HS-27A (cell line): ENCODE results near the gene VCL.

Experiments used
- DNase-seq: peaks from one replicate; pipeline ENCODE4 v3.0.0-alpha.2; 2012; ENCODE audit warnings: low read depth, missing footprints

The VCL gene

DNA sequence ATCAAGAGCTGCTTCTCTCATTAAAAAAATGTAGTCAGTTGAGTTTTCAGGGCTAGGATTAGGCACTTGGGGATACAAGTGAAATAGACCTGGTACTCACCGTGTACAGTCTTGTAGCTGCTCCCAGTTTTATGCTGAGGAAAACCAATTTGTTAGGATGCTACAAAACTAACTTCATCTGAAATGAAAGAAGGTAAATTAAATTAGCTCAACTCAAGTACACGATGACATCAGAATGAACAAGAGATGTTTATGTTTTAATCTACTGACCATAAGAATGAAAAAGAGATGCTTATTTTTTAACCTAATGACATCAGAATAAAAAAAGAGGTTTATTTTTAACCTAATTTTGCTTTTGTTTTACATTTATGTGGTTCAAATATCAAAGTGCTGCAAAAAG, 79.0 kb downstream of the VCL start:
- DNase-seq, result no peak

DNA sequence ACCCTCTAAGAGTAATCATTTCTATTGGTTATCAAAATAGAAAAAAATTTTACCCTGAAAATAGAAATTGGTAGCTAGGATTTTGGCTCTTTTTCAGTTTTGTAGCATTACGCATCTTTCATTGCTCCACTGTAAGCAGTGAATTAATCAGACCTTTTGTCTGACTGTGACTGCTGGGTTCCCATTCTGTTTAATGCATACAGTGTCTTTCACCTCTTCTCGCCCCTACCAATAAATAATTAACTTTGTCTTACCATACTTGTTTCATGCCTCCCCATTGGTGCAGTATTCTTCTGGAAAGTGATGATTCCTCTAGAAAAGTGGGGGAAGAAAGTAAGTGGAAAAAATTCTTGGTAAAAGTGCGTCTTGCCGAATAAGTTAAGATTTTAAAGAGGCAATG, 79.5 kb downstream of the VCL start:
- no peak for DNase-seq

DNA sequence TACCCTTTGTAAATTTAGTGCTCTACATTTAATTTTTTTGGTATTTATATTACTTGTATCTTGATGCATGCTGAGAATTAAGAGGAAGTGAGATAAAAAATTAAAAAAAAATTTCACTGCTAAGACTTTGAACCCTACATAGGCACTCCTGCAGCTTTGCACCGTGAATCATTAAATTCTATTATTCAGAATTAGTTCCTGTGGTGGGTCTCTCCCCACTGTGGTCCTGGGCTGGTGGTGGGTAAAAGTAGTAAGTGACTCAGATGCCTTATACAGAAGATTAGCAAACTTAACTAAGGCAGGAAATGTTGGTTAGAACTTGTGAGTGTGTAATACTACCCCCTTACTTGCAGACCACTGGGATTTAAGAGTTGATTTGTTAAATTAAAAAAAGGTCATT, 80.1 kb downstream of the VCL start:
- DNase-seq, result peak; percentile 39

DNA sequence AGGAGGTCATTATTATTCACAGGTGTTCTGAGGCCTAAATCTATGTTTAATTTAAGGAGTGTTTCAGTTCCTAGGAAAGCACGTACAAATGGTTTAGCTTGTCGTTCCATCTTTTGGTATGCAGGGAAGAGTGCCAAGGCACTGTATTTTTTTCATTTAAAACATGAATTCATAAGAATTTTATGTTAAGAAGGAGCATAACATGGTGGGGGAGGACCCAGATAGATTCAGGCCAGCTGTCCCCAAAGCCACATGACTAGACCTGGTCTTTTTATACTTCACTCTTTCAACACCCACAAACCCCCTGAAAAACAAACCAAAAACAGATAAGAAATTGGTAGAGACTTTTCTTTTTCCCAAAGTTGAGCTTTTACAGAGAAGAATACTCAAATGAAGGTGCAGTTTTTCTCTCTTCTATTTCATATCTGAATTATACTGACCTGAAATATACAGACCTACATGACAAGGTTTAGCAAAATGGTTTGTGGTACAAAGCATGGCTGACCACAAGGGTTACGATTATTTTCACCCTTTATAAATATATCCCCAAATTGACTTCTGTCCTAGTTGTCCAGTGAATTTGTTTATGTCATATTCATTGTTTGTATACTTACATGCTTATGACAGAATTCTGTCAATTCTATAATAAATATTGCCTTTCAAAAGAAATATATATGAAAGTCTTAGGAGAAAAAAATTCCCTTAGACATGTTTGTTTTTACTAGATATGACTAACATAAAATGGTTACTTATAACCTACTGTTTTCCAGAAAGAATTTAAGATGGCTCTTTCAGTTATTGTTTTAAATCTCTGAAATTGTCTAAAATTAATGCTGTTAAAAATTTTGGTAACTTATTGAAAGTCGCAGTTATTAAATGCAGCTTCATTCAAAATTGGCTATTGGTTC, 81.4 kb downstream of the VCL start:
- no peak for DNase-seq

DNA sequence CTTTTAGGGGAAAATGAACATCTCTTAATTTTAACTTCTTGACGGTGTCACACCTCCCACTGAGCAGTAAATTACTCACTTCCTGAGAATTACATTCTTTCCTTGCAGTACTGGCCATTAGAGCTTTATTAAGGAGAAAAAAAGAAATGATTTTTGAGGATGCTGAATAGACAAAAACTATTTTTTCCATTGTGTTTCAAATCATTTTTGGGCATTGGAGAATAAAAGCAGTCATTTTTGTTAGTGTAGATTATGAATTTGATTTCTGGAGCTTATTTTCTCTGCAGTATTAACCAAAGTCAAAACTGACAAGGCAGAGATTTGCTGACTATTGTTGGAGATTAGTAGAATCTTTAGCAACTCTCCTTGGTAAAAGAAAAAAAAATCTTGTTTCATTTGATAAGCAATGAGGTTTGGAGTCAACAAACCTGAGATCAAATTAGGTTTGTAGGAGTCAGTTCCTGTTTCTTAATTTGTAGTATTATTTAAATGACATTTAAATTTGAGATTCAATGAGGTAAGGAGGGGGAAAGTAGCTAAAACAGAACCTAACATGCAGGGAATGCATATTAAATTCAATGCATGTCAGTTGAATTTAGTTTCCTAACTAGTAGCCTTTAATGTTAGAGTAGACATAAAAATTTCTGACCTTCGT, 82.1 kb downstream of the VCL start:
- no peak for DNase-seq

DNA sequence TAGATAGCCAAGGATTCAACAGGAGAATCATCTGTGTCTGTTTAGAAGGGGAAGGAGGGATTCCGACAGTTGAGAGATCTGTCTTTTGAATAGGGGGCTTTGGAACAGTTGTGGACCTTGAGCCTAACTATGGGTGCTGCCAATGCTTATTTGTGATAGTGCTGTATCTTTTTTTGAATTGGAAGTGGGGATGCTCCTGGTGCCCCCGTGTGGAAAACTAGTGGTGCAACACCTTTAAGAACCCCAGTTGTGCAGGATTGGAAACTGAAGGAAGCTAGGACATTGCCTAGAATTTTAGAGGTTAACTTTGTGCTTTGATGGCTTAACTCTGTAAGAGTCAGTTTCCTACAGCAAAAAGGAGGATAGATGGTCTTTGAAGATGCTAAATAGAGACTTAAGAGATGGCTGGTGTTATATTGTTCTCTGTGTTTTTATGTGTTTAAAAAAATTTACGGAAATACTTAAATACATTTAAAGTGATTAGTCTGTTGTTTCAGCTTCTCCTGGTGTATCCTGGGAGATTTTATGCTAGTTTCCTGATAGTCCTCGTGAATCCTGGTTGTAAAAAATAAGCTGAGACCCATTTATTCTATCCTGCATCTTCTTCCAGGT, 83.4 kb downstream of the VCL start:
- DNase-seq, result no peak

DNA sequence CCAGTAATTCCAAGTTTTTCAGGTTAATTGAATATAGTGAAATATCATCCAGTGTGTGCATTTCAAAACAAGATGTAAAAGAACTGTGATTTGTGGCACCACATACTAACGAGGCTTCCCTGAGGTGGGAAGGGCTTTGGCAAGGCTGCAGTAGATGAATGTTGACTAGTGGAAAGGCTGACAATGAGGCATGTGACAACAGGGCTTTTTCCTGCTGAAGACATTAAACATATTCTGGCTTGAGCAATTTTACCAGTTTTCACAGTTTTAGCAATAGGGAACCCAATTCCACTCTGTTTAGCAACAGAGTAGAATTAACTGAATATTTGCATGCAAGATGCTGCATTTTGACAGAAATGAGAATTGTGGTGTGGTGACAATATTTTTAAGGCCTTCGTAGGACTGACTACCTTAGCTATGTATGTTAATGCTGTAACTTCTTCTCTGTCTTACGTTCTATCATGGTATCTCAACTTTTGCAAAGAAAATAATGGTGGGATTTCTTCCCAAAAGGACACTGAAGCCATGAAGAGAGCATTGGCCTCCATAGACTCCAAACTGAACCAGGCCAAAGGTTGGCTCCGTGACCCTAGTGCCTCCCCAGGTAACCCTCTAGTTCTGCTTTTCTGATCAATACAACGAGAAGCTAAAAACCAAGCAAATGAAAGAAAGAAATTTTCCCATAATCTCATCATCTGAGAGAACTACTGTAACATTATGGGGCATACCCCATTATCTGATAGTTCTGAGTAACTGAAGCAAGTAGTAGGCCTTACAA, 84.2 kb downstream of the VCL start:
- DNase-seq, result no peak

DNA sequence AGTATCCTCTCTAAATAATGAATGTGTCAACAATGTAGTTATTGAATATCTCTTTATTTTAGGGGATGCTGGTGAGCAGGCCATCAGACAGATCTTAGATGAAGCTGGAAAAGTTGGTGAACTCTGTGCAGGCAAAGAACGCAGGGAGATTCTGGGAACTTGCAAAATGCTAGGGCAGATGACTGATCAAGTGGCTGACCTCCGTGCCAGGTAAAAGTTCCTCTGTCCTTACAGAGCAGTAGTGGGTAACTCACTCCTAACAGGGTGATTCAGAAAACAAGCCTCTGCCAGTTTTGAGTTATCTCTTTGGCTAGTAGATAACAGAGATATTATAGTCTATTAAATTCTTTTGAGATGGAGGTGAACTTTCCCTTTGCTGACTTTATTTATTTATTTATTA, 85.4 kb downstream of the VCL start:
- no peak for DNase-seq

DNA sequence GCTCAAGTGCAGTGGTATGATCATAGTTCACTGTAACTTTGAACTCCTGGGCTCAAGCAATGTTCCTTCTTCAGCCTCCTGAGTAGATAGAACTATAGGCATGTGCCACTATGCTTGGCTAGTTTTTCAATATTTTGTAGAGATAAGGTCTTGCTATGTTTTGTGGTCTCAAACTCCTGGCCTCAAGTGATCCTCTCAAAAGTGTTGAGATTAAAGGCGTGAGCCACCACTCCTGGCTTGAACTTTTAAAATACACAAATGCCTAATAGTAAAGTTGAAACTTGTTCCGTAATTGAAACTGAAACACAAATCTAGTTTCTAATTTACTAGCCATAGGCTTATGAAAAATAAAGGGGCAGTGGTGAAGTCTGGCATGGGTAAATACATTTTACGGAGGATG, 87.0 kb downstream of the VCL start:
- no peak for DNase-seq

DNA sequence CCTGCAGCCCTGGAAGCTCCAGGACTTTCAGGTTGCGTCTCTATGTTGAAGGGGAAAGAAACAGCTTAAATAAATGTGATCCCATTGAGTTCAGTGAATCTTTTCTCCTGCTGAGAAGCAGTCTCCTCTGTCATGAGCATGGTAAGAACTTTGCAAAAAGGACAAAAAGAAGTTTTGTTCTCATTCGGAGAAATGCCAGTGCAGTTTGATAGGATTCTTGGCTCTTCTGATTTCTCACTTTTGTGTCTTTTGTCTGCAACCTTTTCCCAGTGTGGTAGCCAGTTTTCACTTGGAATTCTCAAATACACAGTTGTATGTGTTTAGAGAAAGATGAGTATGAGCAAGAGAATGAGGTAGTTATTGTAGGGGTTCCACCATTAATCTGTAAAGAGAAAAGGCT, 88.4 kb downstream of the VCL start:
- DNase-seq, result no peak

DNA sequence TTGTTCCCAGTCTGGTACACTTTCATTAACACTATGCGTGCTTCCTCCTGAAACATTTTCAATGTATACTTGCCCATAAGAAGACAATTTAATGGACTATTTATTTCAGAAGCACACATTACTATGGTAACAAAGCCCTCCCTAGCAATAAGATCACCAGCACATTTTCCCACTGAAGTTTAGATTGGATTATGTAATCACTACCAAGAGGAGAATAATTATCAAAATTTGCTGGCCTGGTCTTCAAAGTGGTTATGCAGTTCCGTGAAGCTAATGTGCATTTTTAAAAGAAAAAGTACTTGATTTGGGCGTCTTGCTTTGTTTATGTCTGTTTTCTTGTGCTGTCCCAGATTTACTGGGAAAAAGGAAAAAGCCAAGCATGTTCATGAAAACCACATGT, 90.8 kb downstream of the VCL start:
- no peak for DNase-seq

DNA sequence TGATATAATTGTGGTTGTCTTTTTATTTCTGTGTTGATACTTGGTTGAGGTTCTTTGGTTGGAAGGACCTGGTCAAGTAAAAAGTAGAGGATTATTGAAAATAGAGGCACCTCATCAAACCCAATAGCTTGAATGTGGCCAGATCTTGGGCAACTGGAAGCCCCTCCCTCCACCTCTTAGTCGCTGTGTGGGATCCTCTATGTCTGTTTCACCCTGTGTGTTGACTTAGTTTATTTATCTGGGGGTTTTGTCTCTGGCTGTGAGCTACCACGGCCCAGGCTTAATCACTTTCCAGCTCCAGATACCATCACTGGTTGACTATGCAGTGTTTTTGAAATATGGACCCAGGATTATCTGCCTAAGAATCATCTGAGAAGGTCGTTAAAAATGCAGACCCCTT, 94.5 kb downstream of the VCL start:
- DNase-seq, result no peak

DNA sequence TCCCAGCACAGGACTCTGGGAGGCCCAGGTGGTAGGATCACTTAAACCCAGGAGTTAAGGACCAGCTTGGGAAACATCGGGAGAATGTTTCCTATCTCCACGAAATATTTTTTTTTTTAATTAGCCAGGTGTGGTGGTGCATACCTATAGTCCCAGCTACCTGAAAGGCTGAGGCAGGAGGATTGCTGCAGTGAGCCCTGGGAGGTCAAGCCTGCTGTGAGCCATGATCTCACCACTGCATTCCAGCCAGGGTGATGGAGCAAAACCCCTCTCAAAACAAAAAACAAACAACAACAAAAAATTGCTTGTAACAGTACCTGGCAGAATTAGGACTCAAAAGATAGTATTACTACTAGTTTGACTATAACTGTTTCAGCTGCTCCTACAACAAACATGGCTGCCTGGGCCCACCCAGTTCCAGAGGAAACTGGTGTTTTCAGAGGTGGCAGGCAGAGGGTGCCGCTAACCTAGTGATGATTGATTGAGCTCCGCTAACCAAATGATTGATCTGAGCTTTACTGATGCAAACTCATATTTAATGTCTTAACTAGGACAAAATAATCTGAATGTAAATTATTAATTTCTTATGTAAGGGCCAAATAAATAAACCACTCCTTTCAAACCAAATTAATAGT, 95.7 kb downstream of the VCL start:
- no peak for DNase-seq

DNA sequence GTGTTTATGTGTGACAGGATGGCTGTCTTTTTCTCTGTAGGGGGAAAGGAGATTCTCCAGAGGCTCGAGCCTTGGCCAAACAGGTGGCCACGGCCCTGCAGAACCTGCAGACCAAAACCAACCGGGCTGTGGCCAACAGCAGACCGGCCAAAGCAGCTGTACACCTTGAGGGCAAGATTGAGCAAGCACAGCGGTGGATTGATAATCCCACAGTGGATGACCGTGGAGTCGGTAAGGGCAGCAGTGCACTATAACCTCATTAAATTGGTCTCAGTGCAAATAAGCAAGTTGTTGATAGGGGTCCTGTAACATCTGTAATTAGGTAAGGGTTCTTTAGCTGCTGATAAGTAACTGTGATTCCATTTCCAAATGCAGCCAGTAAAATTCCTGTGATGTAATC, 96.3 kb downstream of the VCL start:
- DNase-seq, result no peak

DNA sequence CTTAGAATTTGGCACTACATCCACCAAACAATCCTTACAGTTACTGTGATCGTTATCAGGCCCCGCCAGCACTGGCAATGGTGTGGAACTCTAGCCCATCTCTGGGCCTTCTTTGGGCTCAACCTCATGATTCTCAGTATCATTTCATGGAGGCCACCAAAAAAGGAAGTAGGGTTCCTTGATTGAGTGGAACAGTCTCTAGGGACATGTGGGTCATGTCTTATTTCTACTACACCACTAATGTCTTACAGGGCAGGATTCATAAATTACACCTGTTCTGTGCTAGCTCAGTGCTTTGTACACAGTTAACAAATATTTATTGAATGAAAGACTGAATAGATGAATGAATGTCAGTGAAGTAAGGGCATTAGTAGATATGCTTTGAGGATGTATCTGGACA, 98.9 kb downstream of the VCL start:
- DNase-seq, result no peak

DNA sequence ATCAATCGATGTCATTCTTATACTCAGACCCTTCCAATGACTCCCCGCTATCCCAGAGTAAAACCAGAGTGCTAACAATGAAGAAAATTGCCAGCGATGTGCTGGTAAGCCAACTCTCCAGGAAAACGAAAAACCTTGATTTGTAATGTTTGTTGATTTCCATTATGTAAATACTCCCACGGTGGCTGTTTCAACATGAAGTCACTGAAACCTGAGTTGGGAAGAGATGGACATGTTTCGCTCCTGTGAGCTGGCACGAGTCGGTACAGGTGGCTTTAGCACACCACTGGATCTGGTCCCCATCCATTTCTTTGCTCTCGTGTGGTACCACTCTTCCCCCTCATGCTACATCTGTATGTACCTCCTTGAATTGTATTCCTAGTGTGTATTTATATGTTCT, 99.9 kb downstream of the VCL start:
- DNase-seq, result no peak

DNA sequence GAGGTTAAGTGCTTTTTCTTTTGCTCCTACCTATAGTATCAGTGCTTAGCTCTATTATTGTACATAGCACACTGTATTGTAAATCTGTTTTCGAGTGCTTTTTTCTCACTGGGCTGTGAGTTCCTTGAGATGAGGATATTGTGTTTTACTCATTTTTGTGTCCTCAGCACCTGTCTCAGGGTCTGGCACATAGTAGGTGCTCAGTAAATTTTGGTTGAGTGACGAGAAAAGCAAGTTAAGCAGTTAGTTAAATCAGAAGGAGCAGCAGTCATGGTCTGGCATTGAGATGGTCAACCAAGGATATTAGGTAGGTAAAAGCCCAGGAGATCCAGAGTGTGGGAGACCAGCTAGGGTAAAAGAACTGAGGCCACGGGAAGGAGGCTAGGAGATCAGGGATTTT, 101.5 kb downstream of the VCL start:
- no peak for DNase-seq

DNA sequence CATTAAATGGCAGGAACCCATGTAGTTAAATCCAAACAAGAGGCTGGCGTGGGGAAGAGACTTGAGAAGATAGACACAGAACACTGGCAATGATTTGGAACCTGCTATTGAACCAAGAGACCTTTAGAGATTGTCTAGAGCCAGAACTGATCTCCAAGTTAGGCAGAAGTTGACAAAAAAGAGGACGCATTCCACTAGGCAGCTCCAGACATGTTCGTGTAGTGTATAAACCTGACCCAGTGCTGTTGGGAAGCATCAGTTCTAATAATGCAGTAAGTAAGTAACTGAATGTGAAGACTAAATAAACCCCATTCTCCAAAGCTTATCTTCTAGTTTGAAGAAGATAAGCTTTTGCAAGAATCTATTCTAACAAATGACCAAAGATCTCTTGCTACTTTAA, 101.9 kb downstream of the VCL start:
- no peak for DNase-seq

DNA sequence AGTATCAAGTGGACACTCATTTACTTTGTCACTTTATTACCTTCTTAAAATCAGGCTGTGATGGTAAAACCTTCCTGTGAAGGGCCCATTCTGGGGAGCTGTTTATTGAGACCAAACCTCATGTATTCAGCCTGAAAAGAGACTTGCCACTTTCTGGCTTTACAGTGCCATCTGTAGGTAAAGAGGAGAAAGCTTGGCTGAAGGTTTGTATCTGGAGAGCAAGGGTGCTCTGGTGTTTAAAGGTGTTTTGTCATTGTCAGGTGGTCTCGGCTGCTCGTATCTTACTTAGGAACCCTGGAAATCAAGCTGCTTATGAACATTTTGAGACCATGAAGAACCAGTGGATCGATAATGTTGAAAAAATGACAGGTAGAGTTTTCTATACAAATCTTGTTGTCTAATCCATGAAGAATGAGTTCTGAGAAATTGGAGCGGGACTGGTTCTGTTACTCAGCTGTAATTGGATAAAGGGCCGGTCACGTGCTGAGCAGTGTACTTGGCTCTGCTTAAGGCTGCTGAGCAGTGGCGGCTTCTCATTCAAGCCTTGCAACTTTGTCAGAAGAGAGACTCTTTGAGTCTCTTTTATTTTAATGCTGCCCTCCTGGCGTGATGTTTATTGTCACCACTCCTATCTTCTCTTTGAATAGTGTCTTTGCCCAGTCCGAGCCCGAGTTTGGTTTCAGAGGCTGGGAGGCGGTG, 105.8 kb downstream of the VCL start:
- DNase-seq, result no peak

DNA sequence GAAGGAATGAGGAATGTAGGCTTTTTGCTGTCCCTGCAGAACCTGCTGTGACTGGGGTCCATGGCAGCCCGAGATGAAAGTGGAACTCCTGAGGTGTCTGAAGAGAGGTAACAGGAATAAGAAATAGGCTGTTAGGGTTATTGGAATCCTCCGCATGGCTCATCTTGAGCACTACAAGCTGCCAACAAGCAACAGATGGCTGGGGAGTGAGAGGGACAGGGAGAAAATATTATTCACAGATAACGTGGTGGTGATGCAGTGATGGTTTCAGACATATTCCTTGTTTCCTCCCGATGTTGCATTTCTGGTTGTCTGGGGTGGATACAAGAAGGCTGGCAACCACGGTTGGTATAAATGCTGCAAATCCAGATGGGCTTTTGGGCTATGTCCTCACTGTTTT, 106.6 kb downstream of the VCL start:
- DNase-seq, result no peak

DNA sequence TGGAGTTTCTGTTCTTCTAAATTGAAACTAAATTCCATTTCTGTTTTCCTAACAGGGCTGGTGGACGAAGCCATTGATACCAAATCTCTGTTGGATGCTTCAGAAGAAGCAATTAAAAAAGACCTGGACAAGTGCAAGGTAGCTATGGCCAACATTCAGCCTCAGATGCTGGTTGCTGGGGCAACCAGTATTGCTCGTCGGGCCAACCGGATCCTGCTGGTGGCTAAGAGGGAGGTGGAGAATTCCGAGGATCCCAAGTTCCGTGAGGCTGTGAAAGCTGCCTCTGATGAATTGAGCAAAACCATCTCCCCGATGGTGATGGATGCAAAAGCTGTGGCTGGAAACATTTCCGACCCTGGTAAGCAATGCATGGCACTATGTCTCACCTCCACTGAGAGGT, 107.1 kb downstream of the VCL start:
- no peak for DNase-seq
